ENCODE results near the gene TXNDC17.

DNA sequence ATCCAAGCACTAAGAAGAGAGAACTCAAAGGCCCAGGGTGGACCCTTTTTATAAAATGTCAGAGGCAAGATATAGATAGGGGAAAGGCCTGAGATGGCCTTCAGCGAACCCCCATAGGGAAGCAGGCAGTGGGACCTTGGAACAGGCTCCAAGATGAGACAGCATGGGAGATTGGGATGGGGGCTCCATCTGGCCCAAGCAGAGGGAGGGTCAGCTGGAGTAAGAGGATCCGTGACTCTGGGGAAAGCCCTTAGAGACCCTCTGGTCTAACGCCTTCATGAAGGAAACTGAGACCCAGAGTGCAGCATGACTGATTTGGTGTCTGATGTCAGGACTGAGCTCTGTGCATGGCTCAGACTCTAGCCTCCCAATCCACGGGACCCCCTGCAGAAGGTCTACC is 41.5 kb downstream of the TXNDC17 start:
- no peak for TF ChIP-seq POLR2A (IDR thresholded peaks at IDR 0.05; ENCODE audit: low read length)
- TF ChIP-seq GATA1 (IDR thresholded peaks at IDR 0.05; ENCODE audit: low read depth, low read length): no peak
